GM21390 (cell line): ENCODE data around the gene PACSIN2.
"Not testable (repeated sequence)": the region's sequence is repeated elsewhere in the genome, so short reads cannot be mapped to it uniquely, and the experiment has no call there.

Experiments used
- ATAC-seq: cut with Tn5 transposase; IDR thresholded peaks from one replicate; pipeline ENCODE4 v1.9.1; 2021; ENCODE audit not compliant: unreplicated experiment

PACSIN2 gene

DNA sequence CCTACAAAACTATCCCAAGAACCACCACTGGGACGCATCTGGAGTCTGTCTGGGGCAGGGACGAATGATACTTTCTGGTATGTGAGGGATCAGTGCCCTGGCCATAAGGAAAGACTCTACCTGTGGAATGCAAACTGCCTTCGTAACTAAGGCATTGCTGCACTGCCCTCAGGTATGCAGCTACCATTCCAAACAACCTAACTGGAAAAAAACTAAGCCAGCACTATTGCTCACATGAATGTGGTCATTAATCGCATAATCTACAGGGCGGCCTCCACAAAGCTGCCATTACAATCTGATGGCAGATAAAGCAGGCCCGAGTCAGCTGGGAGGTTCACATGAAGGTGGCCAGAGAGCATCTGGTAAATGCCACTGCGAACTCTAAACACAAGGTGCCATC, 3.9 kb downstream of the PACSIN2 start:
- ATAC-seq: no peak

DNA sequence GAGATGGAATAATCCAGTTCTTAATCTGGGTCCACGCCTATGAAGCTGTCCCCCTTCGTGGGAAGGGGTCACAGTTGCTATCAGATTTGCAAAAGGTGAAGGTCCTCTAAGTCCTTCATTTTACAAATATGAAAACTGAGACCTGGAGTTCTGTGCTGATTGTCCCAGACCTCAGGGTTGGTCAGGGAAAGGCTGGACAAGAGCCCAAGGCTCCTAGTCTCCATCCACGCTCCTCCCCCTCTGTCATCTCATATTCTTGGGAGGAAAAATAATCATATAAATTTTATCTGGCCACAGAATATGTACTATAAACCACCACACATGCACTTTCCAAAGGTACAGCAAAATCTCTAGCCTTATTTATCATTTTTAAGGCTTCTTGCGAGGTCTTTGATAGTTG, 5.5 kb downstream of the PACSIN2 start:
- no peak for ATAC-seq

DNA sequence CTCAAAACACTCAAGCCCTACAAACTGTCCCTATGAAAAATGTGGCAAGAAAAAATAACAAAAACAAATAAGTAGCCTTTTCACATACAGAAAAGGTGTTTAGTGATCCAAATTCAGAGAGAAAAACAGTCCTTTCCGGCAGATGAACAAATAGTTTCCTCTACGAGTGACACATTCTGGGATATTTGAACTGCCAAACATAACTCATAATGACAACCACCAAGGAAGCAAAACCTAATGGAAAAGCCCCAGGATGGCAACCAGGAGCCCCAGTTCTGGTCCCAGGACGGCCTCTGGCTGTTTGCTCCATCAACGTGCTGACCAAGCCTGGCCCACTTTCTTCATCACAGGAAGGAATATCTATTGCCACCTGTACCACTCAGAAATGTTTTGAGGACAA, 6.0 kb downstream of the PACSIN2 start:
- ATAC-seq: no peak

DNA sequence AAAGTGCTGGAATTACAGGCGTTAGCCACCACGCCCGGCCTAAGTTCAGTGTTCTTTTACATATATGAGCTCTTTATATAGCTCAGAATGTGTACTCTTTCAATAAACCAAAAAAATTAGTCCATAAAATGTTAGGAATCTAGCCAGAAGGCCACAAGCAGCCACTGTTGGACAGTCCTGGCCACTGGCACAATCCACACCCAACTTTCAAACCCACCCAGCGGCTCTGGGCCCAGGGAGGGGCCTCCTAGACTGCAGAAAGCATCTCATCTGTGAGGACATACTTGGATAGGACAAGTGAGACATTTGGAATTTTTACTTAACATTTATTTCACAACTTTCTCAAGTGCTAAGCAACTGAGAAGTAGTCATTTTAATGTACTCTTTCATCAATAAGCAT, 6.4 kb downstream of the PACSIN2 start:
- ATAC-seq: no peak

DNA sequence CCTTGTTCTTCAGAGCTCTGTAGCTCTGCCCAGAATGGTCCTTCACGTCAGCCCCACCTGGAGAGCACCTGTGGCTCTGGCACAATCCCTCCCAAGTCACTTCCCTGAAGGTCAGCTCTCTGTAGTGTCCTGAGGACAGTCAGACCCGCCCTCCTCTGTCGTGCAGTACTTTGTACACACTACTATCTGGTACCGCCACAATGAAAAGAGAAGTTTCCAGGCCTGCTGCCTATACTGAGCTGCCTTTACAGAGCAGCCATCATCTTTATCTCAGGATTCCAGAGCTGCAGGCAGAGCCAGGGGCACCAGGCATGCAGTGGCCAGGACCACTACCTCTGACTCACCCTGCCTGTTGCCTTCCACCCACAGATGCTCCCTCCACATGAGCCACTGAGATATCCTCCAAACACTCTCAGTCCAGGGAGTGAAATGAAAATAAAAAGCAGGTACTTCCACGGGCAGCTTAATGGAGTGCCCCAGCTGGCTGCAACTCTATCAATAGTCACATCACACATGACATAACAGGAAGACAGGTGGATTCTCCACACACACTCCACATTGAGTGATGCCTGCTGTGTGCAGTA, 7.3 kb downstream of the PACSIN2 start:
- no peak for ATAC-seq

DNA sequence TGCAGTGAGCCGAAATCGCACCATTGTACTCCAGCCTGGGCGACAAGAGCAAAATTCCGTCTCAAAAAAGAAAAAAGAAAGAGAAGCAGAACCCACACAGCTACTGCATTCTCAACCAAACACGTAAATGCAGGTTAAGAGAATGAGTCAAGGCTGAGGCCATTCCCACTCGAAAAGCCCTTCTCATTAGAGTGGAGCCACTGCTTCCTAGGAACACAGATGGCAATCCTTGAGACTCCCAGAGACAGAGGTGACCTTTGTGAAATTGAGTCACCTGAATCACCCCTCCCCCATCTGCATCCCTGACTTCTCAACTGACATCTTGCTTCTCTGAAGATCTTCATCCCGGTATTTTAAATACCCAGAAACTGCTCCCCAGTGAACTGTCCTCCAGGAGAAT, 8.2 kb downstream of the PACSIN2 start:
- ATAC-seq: no peak

DNA sequence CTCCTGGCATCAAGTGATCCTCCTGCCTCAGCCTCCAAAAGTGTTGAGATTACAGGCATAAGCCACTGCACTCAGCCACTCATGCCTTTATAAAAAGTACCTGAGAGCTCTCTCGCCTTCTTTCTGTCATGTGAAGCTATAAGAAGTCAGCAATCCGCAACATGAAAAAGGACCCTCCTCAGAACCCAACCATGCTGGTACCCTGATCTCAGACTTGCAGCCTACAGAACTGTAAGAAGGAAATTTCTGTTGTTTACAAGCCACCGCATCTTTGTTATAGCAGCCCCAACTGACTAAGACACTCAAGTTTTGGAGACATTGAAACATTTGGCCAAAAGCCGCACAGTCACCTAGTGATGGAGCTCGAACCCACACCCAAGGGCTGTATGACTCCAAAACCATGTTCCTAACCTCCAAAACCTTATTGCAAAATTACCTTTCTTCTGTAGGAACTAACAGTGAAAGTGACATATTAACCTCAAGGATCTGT, 8.9 kb downstream of the PACSIN2 start:
- no peak for ATAC-seq

DNA sequence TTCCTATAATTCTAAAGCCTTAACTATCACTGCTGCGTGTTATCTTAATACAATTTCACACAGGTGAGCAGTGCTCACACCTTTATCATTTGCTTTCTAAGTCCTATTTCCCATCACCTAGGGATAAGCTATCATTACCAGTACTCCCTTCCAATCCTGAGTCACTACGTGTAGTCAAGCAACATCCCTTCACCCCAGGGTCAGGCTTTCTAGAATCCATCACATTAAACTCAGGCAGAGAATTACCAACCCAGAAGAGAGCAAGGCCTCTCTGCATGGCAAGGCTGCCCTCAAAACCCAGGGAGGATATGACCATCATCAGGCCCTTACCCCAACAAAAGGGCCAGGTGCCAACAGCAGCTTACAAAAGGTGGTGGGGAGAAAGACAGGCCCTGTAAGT, 9.8 kb downstream of the PACSIN2 start:
- no peak for ATAC-seq

DNA sequence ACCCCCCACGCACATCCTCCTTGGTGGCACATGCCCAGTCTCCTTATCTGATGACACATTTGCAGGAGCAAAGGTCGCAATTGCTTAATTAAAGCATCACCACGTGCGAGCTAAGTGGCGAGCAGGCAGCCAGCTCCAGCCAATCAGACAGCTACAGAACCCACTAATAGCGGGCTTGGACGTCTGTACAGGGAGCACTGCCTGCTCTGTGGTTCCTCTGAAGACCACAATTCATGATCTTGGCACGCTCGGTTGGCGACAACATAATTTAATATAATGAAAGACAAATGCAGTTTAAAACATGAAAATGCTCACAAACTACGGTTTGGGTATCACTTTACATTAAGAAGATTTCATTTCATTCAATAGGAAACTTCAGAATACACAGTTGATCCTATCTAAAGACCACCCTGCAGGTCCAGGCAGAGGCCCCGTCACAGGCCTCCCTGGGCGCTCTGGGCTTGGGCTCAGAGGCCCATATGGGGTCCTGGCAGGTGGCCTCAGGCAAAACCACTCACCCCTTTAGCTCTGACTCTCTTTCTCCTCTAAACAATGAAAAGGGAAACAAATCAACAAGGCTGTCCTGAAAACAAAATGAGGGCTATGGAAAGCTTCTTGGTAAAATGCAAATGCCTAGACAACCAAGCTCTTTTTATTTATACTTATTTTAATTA, 10.4 kb downstream of the PACSIN2 start:
- no peak for ATAC-seq

DNA sequence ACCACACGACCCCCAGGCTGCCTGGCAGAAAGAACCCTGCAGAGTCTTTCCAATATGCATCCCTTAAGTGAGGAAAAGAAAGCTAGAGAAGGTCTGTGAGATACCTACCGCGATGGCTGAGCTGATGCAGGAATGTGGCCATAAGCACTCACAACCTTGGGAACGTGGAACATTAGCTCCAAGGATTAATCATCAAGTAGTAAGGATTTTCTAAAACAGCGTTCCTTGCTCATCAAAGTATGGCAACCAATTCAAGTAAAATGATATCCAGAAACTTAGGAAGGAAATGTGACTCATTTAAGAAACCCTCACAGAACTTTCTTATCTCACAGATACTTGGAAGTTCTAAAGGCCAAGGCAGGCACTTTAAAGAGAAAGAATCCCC, 12.8 kb downstream of the PACSIN2 start:
- ATAC-seq: no peak

DNA sequence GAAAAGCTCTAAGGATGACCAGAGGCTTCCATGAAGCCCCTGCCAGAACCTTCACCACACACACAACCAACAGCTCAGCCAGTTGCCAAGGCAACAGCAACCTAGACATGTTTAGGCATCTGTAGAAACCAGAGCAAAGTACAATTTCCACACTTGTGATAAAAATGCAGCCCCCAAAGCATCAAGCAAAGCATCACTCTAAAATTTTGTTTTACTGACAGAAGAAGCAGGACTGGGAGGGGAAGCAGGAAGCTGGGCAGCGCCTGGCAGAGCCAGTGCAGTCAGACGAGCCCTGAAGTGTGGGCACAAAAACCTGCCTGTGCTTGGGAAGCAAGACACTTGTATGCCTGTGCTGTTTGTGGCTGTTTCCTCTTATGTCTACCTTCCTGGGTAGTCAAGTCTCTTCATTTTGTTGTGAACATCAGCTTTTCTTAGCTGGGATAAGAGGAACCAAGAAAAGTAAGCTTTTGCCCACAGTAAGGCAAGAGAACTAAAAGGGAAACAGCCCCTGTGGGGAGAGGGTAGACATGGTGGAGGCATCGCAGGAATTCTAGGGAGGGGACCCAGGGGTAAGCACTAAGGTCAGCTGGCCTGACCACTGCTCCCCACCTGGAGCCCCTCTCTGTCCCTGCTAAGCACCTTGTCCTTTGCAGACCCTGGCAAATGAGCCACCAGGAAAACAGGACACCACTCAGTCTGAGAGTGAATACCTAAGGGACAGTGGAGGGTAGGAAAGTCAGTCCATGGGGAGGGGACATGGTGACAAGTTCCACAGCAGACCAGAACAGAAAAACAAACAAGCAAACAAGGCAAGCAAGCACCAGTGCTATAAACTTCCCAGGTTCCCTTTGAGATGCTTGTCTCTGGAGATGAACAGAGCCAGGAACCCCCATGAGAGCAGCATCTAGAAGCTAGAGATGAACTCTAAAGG, 13.4 kb downstream of the PACSIN2 start:
- ATAC-seq: no peak

DNA sequence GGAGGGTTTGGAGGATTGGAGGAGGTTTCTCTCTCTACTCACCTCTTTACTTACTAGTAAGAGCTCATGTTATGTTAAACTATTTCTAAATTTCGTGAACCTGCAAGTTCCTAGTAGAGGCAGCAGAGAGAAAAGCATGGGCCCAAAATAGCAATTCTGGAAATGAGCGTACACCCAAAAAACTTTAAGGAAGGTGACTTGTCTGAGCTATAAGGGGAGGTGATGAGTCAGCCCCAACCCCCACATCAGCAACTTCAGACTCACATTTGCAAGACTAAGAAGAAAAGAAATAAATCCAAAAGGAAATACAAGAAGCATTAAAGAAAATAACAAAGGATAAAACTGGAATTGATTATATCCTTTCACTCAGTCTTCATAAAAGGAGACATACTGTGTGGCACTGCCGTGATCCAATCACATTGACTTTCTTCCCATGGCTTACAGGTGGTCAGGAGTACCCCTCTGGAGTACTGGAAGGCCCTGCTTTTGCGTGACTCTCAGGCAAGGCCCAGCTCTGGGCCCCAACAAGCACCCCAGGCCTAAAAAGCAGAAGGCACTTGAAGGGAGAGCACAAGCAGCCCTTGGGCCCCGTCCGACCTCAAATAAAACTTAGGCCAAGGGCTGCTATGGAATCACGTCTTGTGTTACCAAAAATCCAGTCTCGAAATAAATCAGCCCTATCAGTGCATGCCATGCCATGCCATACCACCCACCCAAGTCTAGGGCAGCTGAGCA, 14.3 kb downstream of the PACSIN2 start:
- no peak for ATAC-seq

DNA sequence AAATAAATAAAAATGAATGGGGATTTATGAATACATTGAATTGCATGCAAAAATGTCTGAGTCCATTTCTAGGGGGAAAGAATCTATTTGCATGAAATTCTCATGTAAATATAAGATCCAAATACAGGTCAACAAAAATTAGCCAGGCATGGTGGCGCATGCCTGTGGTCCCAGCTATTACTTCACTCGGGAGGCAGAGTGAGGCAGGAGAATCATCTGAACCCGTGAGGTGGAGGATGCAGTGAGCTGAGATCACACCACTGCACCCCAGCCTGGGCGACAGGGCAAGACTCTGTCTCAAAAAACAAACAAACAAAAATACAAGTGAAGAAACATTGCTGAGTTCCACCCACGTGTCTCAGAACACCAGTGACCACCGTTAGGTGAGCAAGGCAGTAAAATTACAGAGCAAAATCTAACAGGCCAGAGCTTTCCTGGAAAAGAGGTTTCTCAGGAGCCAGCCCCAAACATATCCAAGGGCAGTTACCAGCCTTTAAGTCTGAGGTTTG, 17.3 kb downstream of the PACSIN2 start:
- ATAC-seq: no peak

DNA sequence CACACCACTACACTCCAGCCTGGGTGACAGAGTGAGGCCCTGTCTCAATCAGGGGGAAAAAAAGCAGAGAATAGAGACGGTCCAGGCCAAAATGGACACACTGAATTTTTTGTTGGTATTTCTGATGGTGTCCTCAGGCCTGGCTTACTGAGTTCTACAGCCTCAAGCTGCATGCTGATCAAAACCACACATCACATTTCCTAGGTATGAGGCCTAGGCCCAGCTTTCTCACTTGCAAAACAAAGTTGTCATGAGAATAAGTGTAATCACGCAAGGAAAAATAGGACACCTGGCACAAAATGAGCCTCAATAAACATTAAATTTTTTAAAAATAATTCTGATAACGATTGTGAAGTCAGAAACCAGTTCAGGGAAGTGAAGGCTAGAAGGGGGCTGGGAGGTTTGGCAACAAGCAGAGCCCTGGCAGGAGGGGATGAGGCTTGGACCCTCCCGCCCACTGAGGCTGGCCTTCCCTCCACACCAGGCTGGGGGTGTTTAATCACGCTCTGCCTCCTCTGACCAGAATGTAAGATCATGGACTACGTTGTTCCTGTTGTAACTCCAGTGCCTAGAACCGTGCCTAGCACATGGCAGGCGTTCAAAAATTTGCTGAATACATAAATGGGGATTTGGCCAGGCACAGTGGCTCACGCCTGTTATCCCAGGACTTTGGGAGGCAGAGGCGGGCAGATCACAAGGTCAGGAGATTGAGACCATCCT, 18.1 kb downstream of the PACSIN2 start:
- ATAC-seq: no peak

DNA sequence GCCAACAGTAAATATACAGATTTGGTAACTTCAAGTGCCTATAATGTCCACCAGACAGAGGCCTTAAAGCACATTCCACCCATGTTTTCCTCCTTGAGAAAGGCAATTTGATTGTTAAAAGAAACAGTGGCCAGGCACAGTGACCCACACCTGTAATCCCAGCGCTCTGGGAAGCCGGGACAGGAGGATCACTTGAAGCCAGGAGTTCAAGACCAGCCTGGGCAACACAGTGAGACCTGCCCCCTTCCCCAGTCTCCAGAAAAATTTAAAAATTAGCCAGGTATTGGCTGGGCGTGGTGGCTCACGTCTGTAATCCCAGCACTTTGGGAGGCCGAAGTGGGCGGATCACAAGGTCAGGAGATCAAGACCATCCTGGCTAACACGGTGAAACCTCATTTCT, 19.3 kb downstream of the PACSIN2 start:
- ATAC-seq: not testable (repeated sequence)

DNA sequence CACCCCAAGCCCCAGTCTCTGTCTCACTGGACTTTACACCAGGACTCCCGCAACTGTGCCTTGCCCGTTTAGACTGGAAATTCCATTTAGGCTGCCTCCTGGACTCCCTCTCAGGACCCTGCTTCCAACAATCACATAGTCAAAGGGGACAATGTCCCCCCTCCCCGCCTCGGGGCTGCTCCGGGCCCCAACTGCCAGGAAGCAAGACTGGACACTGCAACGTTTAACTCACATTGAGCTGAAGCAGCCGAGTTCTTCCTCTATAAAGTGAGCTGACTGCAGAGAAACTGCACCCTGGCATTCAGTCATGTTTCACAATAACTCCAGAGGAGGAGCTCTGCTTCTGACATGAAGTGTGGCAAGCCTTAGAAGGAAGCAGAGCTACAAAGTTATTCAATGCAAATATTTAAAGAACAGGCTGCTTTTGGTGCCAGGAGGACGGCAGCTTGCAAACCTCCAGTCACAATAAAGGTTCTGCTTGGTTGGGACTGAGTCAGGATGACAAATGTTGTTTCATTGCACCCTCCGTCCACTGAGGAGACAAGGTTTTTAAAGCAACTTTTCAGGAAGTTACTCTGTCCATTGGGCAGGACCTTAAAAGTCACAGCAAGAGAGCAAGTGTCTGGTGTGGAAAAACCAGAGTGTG, 19.9 kb downstream of the PACSIN2 start:
- ATAC-seq: no peak

DNA sequence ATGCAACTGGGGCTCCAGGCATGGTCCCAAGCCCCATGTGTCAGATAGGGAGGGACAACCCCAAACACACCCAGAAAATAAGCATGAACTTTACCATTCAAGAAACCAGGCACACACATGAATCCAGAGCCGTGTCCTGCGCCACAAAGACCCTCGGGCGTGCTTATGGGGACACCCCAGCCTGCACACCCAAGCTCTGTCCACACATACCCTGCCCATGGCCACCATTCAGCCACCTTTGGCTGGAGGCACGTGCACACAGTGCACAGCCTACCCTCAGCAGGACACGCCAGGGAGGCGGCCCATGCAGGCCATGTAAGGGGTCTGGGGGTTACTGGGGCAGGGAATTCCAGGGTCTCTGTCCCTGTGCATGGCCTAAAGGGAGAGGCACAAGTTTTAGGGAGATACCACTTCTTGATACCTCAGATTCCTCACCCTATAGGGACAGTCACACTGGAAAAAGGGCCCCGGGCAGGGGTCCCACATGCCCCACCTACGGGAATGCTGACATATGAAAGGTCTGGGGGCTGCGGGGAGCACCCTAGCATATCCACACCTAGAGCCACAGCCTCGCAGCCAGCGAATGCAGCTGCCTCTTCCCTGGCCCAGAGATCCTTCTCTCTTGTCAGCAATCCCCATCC, 20.6 kb downstream of the PACSIN2 start:
- no peak for ATAC-seq

DNA sequence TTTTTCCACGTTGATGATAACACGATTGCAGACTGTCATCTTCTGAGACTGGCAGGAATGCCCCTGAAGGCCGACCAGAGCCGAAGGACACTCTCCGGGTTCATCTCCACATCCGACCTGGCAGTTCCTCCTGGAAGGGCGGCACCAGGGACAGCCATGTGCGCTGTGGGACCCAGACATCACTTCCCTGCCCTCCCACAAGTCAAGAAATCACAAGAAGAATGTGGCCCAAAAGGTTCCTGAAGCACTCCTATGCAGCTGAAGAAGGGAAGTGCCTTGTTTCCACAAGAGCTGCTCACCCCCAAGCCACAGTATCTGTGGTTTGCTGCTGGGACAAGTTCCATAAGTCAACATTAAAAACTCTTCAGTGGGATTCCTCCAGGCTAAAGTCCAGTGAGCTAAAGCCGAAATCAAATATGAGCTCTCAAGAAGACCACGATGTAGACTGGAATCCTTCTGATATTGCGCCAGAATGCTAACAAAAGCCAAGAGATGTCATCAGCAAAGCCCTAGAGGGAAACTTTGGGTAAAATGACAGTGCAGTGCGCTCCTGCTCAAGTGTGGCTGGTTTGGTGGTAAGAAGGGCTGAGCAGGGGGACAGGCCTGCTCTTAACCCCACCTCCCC, 21.2 kb downstream of the PACSIN2 start:
- ATAC-seq: no peak

DNA sequence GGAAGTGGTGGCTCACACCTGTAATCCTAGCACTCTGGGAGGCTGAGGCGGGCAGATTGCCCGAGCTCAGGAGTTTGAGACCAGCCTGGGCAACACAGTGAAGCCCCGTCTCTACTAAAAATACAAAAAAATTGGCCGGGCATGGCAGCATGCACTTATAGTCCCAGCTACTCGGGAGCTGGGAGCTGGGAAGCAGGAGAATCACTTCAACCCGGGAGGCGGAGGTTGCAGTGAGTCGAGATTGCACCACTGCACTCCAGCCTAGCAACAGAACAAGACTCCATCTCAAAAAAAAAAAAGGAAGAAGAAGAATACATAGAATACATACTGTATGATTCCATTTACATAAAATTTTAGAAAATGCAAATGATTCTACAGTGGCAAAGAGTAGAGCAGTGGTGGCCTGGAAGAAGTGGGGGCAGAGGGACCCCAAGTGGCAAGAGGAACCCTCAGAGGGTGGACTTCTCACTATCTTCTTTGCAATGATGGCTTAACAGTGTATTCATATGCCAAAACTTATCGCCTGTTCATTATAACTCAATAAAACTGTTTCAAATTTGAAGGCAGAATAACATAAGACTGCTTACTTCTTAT, 22.0 kb downstream of the PACSIN2 start:
- no peak for ATAC-seq
